Neural progenitor cell (in vitro differentiated cells): ENCODE results near the gene MPND. TPM values are rescaled to one million over a fixed set of nuclear protein-coding genes. Genes with fewer than 3 reads are reported as not detected.

Experiments
- DNase-seq: peaks from one replicate; pipeline ENCODE4 v3.0.0-alpha.2; 2016; ENCODE audit warnings: low spot score
- H2AFZ ChIP-seq: fragments of 200-600 bp; sonication (generic); replicated peaks from 2 replicates; pipeline ENCODE4 v1.6.1; 2016; ENCODE audit warnings: antibody characterized with exemption
- H3F3A ChIP-seq: fragments of 200-600 bp; sonication (generic); 2 replicates; pipeline ENCODE4 v1.6.1; 2016; ENCODE audit warnings: antibody characterized with exemption, low read depth
- H3K27ac ChIP-seq: fragments of 200-600 bp; sonication (generic); 2 replicates; pipeline ENCODE4 v1.5.1; 2016; ENCODE audit warnings: mild to moderate bottlenecking
- H3K27me3 ChIP-seq: fragments of 200-600 bp; sonication (generic); 2 replicates; pipeline ENCODE4 v1.6.1; 2016; ENCODE audit warnings: mild to moderate bottlenecking, moderate library complexity
- H3K36me3 ChIP-seq: fragments of 200-600 bp; sonication (generic); 2 replicates; pipeline ENCODE4 v1.5.1; 2016
- H3K4me1 ChIP-seq: fragments of 200-600 bp; sonication (generic); 2 replicates; pipeline ENCODE4 v1.6.1; 2016; ENCODE audit warnings: mixed run types
- H3K4me2 ChIP-seq: fragments of 200-600 bp; sonication (generic); 2 replicates; pipeline ENCODE4 v1.6.1; 2016
- H3K4me3 ChIP-seq: fragments of 200-600 bp; sonication (generic); 2 replicates; pipeline ENCODE4 v1.5.1; 2016
- H3K79me2 ChIP-seq: fragments of 200-600 bp; sonication (generic); 2 replicates; pipeline ENCODE4 v1.6.1; 2016; ENCODE audit warnings: low read depth
- H3K9ac ChIP-seq: fragments of 200-600 bp; sonication (generic); 2 replicates; pipeline ENCODE4 v1.6.1; 2016
- H3K9me3 ChIP-seq: fragments of 200-600 bp; sonication (generic); 2 replicates; pipeline ENCODE4 v1.5.1; 2016; ENCODE audit warnings: low read depth
- H4K20me1 ChIP-seq: fragments of 200-600 bp; sonication (generic); 2 replicates; pipeline ENCODE4 v1.6.1; 2016; ENCODE audit warnings: low read depth
- H3K27ac Mint-ChIP-seq: 3 replicates; pipeline ENCODE4 v1.8.0; 2021; ENCODE audit warnings: mixed read lengths
- H3K27me3 Mint-ChIP-seq: 2 replicates; pipeline ENCODE4 v1.8.0; 2022; ENCODE audit warnings: low read depth, mild to moderate bottlenecking, inconsistent platforms, moderate library complexity, mixed read lengths; ENCODE audit not compliant: insufficient read depth
- H3K36me3 Mint-ChIP-seq: 3 replicates; pipeline ENCODE4 v1.8.0; 2021; ENCODE audit warnings: mixed read lengths
- H3K4me1 Mint-ChIP-seq: 3 replicates; pipeline ENCODE4 v1.8.0; 2021; ENCODE audit warnings: mixed read lengths
- H3K4me3 Mint-ChIP-seq: 3 replicates; pipeline ENCODE4 v1.8.0; 2021; ENCODE audit warnings: mild to moderate bottlenecking, moderate library complexity, mixed read lengths
- H3K9me3 Mint-ChIP-seq: 3 replicates; pipeline ENCODE4 v1.8.0; 2020; ENCODE audit warnings: mixed read lengths
- CTCF ChIP-seq: fragments of 200-600 bp; sonication (generic); IDR thresholded peaks from 2 replicates; pipeline ENCODE4 v1.5.1; 2017; ENCODE audit warnings: antibody characterized with exemption, mild to moderate bottlenecking
- EZH2 ChIP-seq: fragments of 200-600 bp; sonication (generic); IDR thresholded peaks from 2 replicates; pipeline ENCODE4 v1.6.1; 2017; ENCODE audit warnings: antibody characterized with exemption, mild to moderate bottlenecking, moderate library complexity
- EZH2phosphoT487 ChIP-seq: fragments of 200-600 bp; sonication (generic); IDR thresholded peaks from 2 replicates; pipeline ENCODE4 v1.6.1; 2017; ENCODE audit warnings: antibody characterized with exemption
- total RNA-seq: library from RNA; depleted of rRNA; stranded (reverse); fragments of >200 nt; gene quantifications from 2 replicates; pipeline ENCODE4 v1.2.3, GENCODE V29; 2015; ENCODE audit warnings: low replicate concordance

MPND gene
- total RNA-seq, 1 donor from 2014 or later: 10.6 TPM

- Mint-ChIP-seq H3K27ac (no peak overlapping the region), H3K27me3 (peaks cover 8% of the 10 kb centered on the region), H3K36me3 (peaks cover 2% of the 10 kb centered on the region), H3K4me1 (peaks cover 6% of the 10 kb centered on the region), H3K4me3 (no peak overlapping the region), H3K9me3 (no peaks in the 10 kb centered on the region)
- Histone ChIP-seq H3K9me3 (no peaks in the 10 kb centered on the region), H3K4me2 (no peak overlapping the region), H3K9ac (no peak overlapping the region), H3K4me3 (no peak overlapping the region), H3F3A (peaks cover 29% of the 10 kb centered on the region), H3K36me3 (no peaks in the 10 kb centered on the region), H3K79me2 (no peaks in the 10 kb centered on the region), H3K27ac (no peak overlapping the region), H4K20me1 (peaks cover 9% of the 10 kb centered on the region), H3K27me3 (no peaks in the 10 kb centered on the region), H3K4me1 (peaks cover 7% of the 10 kb centered on the region), H2AFZ (no peak overlapping the region)
- no peak for TF ChIP-seq CTCF
- no peak for DNase-seq
Observed at GRCh38 chr19:4357921-4358326, 14.6 kb downstream of the MPND start.

- DNase-seq: no peak
- Histone ChIP-seq H3K27ac (peak overlapping the region; percentile 78), H3K9ac (no peak overlapping the region), H2AFZ (no peak overlapping the region), H4K20me1 (peaks cover 13% of the 10 kb centered on the region), H3K27me3 (no peaks in the 10 kb centered on the region), H3K9me3 (no peaks in the 10 kb centered on the region), H3K36me3 (no peaks in the 10 kb centered on the region), H3K4me2 (no peak overlapping the region), H3K4me1 (peaks cover 7% of the 10 kb centered on the region), H3K79me2 (no peaks in the 10 kb centered on the region), H3K4me3 (no peak overlapping the region), H3F3A (peaks cover 37% of the 10 kb centered on the region)
- Mint-ChIP-seq H3K4me3 (no peak overlapping the region), H3K4me1 (peaks cover 6% of the 10 kb centered on the region), H3K36me3 (peaks cover 4% of the 10 kb centered on the region), H3K27me3 (peaks cover 8% of the 10 kb centered on the region), H3K9me3 (no peaks in the 10 kb centered on the region), H3K27ac (peak overlapping the region; percentile 90)
- TF ChIP-seq CTCF: no peak
- no peak for TF ChIP-seq EZH2phosphoT487
- no peak for TF ChIP-seq EZH2
Observed at GRCh38 chr19:4358709-4359626, 15.6 kb downstream of the MPND start.

GRCh38 chr19:4359627-4360000 lies 16.3 kb downstream of the MPND start:
- Histone ChIP-seq H3F3A (peaks cover 43% of the 10 kb centered on the region), H3K27ac (peak overlapping the region; percentile 78), H3K9ac (no peak overlapping the region), H4K20me1 (peaks cover 13% of the 10 kb centered on the region), H3K27me3 (no peaks in the 10 kb centered on the region), H3K9me3 (no peaks in the 10 kb centered on the region), H2AFZ (no peak overlapping the region), H3K36me3 (no peaks in the 10 kb centered on the region), H3K4me1 (peaks cover 7% of the 10 kb centered on the region), H3K4me2 (no peak overlapping the region), H3K79me2 (no peaks in the 10 kb centered on the region), H3K4me3 (no peak overlapping the region)
- Mint-ChIP-seq H3K4me1 (peaks cover 6% of the 10 kb centered on the region), H3K36me3 (peaks cover 4% of the 10 kb centered on the region), H3K9me3 (no peaks in the 10 kb centered on the region), H3K4me3 (no peak overlapping the region), H3K27ac (no peak overlapping the region), H3K27me3 (peaks cover 8% of the 10 kb centered on the region)
- TF ChIP-seq EZH2phosphoT487 (no peak), EZH2 (no peak), CTCF (no peak)
- DNase-seq: no peak
